ENCODE results near the gene ZFP3.
"Not testable (repeated sequence)": the region's sequence is repeated elsewhere in the genome, so short reads cannot be mapped to it uniquely, and the experiment has no call there.

ZFP3 gene

DNA sequence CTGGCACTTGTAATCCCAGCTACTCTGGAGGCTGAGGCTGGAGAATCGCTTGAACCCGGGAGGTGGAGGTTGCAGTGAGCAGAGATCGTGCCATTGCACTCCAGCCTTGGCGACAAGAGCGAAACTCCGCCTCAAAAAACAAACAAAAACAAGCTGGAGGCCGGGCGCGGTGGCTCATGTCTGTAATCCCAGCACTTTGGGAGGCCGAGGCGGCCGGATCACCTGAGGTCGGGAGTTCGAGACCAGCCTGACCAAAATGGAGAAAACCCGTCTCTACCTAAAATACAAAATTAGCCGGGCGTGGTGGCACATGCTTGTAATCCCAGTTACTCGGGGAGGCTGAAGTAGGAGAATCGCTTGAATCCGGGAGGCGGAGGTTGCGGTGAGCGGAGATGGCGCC lies 992 bp upstream of the ZFP3 start:
- in situ Hi-C loops (cut with HindIII; ENCODE audit: low sequenced_read_pairs), result not testable (repeated sequence)

DNA sequence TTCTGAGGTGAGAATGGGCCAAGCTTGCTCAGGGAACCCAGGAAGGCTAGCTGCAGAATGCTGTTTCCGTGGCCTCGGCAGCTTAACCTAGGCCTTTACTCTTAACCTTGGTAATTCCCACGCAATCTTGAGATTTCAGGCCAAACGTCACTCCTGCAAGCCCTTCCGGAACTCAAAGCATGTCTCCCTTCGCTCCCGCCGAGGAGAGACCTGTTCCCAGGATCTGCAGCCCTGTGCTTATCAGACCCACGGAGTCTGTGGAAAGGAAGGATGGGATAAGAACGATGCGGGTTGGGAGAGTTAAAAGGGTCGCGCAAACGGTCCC lies 524 bp upstream of the ZFP3 start:
- in situ Hi-C loops (cut with HindIII; ENCODE audit: low sequenced_read_pairs), result no loop called here

DNA sequence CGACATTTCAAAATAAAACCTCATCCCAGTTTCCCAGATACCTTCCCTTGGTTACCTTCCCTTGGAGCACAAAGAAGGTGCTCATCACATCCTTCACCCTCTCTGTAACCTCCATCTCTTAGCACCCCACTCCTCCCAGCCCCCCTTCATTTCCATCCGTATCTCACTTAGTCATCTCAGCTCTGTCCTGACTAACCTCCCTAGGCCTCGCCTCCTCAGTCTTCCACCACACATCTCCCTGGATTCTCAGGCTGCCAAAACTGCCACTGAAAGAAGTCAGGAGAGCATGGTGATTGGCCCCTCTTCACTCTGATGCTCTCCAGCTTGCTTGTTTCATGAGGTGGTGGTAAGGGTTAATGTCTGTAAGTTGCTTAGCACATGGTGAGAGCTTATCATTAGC lies 2.3 kb downstream of the ZFP3 start:
- in situ Hi-C loops (cut with HindIII; ENCODE audit: low sequenced_read_pairs), result no loop called here

DNA sequence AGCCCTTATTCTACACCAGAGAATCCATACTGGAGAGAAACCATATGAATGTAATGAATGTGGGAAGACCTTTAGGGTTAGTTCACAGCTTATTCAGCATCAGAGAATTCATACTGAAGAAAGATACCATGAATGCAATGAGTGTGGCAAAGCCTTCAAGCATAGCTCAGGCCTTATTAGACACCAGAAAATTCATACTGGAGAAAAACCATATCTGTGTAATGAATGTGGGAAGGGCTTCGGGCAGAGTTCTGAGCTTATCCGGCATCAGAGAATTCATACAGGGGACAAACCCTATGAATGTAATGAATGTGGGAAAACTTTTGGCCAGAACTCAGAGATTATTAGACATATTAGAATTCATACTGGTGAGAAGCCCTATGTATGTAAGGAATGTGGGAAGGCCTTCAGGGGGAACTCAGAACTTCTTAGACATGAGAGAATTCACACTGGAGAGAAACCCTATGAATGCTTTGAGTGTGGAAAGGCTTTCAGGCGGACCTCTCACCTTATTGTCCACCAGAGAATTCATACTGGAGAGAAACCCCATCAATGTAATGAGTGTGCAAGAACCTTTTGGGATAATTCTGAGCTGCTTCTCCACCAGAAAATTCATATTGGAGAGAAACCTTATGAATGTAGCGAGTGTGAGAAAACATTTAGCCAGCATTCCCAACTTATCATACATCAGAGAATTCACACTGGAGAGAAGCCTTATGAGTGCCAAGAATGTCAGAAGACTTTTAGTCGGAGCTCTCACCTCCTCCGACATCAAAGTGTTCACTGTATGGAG lies 14.1 kb downstream of the ZFP3 start:
- in situ Hi-C loops (cut with HindIII; ENCODE audit: low sequenced_read_pairs), result no loop called here

DNA sequence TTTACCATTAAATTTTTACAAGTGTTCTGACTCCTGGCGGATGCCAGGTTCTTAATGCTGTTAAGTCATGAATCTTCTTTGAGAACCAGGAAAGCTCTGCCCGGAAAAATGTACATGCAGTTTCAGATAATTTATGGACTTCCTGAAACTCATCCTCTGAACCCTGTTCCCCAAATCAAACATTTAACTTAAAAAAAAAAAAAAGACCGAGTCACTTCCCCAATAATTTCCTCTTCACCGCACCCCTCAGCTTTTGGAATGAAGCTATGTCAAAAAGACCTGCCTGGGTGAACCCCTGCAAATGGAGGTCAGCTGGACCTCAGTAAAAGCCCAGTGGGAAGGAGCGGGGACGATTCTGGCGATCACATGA lies 18.4 kb downstream of the ZFP3 start:
- in situ Hi-C loops (cut with HindIII; ENCODE audit: low sequenced_read_pairs), result no loop called here

DNA sequence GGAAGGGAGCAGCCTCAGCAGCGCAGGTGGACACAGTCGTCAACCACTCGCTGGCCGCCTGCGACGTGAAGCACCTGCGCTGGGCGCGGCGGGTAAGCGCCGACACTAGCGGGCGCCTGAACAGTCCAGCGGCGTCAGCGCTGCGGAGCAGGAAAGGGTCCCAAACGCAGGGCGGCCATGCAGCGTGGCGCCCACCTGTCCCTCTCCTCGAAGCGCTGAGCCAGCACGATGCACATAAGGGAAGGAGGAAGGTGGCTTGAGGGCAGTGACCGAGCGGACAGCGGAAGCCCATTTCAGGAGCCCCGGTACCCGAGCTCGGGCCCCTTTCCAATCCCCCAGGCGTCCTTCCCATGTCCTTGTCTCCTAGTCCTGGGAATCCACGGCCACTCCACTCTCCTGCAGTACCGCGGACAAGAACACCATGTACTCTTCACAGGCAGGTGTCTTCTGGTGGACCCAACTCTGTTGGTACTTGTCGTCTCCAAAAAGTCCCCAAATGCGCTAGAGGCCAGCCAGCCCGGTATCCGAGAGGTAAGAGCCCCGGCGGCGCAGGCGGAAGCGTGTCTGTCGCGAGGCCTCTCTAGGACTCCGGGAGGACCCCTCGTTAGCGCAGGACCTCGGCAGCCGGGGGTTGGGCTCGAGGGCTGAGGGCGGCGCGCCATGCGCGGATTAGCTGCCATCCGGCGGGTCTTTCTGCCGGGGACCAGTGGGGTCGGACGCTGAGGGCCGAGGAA lies 19.0 kb downstream of the ZFP3 start:
- in situ Hi-C loops (cut with HindIII; ENCODE audit: low sequenced_read_pairs), result no loop called here

DNA sequence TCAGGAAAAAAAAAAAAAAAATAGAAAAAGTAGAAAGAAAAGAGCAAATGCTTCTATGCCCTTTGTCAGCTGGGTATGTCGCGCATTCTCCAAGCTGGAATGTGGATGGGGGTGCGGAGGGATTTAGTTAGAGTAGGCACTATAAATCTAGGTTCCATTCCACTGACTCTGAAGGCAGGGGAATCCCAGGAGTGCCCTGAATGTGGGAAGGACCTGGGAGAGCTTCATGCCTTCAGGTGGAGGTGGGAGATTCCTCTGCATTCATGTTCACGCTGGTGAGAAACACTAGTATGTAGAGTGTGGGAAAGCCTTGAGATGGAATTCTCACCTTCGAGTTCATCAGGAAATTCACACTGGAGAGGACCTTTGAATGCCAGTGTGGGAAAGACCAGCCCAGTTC lies 21.0 kb downstream of the ZFP3 start:
- in situ Hi-C loops (cut with HindIII; ENCODE audit: low sequenced_read_pairs), result no loop called here

DNA sequence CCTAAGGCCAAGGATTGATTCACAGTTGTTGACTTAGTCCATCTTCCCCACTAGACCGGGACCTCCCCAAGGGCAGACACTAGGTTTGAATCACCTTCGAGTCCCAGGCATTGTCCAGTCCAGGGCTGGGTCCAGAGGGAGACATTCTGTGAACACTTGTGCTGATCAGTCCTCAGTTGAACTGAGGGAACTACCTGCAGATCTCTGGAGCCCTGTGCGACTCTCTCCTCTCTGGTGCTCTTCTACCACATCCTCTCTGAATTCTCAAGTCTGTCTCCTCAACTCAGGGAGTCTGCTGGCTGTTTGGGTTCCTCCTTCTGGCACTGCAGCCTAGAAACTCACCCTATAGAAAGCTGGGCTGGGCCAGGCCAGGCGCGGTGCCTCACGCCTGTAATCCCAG lies 22.6 kb downstream of the ZFP3 start:
- in situ Hi-C loops (cut with HindIII; ENCODE audit: low sequenced_read_pairs), result no loop called here

DNA sequence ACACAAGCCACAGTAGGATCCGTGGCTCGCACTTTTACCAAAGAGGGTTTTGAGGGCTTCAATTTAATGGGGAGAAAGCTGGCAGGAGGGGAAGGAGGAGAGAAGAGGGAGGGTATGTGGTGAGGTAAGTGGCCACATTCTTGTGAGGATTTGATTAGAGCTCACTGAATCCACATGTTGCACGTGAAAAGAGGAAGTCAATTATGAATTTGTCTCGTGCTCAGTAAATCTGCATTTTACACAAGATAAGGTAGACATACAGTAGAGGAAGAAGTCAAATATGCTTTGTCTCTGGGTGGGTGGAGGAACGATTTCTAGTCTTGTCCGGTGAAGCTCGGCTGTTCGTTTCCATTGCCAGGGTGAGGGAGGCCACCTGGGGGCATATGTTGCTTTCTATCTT lies 32.5 kb downstream of the ZFP3 start:
- in situ Hi-C loops (cut with HindIII; ENCODE audit: low sequenced_read_pairs), result no loop called here

DNA sequence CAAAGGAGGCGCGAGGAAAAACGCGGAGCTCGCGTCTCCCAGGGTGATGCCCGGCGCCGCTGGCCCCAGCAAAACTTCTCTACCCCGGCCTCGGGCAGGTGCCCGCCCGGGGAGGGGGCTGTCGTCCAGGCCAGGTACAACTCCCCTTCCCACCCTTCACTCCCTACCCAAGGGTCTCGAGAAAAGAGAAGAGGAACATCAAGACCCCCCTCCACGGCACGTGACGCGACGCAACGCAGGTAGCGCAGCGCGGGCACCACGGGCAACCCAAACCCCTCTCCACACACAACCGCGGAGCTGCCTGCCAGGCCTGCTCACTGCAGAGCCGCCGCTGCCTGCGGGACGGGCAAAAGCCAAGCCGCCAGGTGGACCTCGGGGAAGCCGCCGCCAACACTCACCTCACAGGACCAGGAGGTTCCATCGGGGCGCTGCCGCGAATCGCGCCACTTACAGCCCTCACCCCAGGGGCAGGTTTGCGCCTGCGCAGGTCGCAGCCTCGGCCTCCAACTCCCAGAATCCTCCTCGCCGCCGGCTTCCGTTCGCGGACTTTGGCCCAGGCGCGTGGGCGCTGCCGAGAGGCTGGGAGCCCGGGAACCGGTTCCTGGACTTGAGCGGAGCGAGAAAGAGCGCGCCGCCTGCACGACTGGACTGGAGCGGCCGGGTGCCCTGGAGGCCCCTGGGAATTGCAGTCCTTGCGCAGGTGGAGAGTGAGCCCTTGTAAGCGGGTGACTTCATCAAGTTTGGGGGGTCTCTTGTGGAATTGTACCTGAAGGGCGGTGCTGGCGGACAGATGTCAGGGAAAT lies 33.3 kb downstream of the ZFP3 start, which contains the start of gene ZNF232:
ZNF232 (minus strand) TSS at position 477 of the 803 bp plus-strand sequence; CDS start at position 421, 56 bp downstream.
- in situ Hi-C loops (cut with HindIII; ENCODE audit: low sequenced_read_pairs), result no loop called here

DNA sequence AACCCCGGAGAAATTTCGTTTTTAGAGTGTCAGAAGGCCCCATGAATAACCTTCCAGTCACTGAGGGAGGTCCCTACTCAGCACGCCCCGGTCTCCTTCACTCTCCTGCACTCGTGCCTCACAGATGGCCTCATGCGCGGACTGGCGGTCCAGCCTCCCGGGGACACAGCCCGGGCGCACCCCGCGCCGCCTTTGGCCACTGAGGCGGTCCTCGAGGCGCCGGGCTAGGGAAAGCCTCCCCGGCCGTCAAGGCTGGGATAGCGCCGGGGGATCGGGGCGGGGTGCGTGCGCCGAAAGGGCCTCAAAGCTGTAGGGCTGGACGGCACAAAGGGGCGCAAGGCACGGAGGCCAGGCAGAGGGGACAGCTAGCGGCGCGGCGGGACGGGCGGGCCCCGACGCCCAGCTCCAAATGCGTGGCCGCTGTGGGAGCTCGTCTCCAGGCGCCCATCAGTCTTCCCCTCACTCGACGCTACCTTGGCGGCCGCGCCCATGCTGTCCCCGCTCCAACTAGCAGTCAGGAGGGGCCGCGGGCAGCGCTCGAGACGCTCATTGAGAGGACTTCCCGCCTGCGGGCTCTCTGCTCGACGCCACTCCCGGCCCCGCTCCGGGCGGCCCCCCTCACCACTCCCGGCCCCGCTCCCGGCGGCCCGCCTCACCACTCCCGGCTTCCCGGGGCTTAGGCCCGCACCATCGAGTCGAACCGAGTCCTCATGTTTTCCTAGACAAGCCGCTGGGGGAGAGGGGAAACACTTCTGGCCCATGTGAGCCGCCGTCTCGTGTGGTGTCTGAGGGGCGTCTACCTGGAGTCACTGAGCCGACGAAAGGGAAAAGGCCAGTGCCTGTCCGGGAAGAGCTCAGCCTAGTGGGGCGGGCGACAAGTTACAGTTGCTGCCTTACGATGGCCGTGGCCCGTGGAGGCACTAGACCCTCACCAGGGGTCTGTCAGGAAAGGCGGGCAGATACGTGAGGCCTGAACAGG lies 37.7 kb downstream of the ZFP3 start, which contains the start of gene USP6:
USP6 (plus strand) TSS at position 360 of the 979 bp plus-strand sequence. CDS start 14,336 bp downstream, outside the sequence.
- in situ Hi-C loops (cut with HindIII; ENCODE audit: low sequenced_read_pairs), result no loop called here

DNA sequence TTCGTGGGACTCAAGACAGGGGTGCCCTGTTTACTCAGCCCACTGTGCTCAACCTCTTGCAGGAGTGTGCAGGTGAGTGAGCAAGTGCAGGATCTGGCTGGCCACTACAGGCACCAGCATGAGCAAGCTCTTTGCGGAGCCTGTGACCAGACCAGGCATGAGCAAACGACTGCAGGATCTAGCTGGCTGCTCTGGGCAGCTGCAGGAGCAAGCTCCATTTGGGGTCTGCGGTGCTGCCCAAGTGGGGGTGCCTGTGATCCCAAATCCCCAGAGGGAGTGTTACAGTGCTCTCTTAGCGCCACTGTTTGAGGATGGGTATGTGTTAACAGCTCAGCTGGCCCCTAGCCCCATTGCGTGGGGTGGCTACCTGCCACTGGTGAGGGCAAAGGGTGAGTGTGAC lies 40.0 kb downstream of the ZFP3 start:
- in situ Hi-C loops (cut with HindIII; ENCODE audit: low sequenced_read_pairs), result no loop called here

DNA sequence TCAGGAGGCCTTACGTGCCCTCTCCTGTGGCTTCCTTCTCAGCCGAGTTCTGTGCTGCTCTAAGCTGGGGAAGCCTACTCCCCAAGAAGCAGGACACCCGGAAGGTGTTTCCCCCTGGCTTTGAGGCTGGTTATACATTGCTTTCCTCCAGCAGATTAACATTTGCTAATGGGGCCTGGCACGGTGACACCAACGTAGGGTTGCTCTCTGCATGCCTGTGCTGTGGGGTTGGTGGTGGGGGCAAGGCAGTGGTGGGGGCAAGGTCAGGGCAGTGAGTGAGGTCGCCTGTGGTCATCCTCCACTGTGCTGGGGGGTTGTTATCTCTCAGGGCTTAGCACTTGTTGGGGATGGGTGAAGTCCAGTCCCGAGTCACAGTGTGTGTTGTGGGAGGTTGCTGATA lies 41.8 kb downstream of the ZFP3 start:
- in situ Hi-C loops (cut with HindIII; ENCODE audit: low sequenced_read_pairs), result no loop called here

DNA sequence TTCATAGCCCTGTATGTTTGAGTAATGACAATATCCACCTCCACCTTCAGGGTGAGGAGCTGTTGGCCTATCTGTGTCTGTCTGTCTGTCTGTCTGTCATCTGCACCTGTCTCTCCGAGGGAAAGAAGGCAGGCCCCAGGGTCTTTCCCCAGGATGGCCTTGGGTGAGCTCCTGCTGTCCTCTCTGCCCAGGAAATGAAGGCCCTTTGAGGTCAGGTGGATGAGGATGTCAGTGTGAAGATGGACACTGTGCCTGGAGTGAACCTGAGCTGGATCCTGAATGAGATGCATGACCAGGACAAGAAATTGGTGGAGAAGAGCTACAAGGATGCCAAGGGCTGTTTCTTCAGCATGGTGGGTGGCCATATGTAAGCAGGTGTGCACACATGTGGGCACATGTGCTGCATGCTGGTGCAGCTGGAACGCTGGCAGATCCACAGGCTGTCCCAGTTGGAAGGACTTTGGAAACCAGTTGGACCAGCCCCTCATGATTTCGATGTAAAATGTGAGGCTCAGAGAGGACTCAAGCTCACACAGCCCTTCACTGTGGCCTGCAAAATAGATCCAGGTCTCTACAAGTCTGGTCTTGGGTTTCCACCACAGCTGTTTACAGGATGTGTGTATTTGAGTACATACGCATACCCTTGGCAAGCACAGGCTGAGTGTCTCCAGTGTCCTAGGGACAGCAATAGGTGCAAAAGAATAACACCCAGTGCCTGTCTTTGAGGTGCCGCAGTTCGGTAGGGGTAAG lies 42.3 kb downstream of the ZFP3 start:
- in situ Hi-C loops (cut with HindIII; ENCODE audit: low sequenced_read_pairs), result not testable (repeated sequence)

DNA sequence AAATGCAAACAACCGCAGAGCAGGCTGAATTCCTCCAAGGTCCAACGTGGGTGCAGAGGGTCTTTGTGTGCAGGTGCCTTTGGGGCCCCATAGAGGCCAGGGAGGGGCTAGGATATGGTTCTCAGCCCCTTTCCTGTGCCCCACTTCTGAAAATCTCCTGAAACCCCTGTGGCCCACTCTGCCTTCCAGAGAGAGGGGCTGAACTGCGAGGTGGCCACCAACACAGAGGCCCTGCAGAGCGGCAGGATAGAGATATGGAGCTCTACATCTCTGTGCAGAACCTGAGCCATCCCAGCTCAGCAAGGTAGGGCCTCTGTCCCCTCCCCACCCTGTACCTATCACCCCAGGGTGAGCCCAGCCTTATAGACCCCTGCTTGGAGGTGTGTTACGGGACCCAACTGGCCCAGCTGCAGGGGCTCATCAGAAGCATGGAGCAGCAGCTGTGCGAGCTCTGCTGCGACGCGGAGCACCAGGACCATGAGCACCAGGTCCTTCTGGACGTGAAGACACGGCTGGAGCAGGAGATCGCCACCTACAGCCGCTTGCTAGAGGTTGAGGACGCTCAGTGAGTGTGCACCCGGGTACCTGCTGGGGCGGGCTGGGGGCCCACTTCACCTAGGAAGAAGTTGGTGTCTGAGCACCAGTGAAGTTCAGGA lies 43.0 kb downstream of the ZFP3 start:
- in situ Hi-C loops (cut with HindIII; ENCODE audit: low sequenced_read_pairs), result no loop called here

DNA sequence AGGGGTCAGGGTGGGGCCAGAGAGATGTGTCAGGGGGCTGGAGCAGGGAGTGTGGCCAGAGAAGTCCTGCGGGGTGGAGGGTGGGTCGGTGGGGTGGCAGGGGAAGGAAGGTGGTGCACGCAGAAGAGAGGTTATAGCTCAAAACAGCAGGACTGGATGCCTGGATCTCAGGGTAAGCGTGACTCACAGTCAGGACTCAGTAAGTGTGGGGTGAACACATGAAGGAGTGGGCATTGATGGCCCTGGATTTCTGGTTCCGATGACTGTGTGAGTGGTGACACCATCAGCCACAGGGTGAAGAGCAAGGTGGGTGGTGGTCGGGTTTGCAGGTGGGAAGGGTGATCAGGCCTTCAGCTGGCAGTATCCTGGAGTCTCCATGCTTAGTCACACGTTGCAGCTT lies 43.8 kb downstream of the ZFP3 start:
- in situ Hi-C loops (cut with HindIII; ENCODE audit: low sequenced_read_pairs), result not testable (repeated sequence)

DNA sequence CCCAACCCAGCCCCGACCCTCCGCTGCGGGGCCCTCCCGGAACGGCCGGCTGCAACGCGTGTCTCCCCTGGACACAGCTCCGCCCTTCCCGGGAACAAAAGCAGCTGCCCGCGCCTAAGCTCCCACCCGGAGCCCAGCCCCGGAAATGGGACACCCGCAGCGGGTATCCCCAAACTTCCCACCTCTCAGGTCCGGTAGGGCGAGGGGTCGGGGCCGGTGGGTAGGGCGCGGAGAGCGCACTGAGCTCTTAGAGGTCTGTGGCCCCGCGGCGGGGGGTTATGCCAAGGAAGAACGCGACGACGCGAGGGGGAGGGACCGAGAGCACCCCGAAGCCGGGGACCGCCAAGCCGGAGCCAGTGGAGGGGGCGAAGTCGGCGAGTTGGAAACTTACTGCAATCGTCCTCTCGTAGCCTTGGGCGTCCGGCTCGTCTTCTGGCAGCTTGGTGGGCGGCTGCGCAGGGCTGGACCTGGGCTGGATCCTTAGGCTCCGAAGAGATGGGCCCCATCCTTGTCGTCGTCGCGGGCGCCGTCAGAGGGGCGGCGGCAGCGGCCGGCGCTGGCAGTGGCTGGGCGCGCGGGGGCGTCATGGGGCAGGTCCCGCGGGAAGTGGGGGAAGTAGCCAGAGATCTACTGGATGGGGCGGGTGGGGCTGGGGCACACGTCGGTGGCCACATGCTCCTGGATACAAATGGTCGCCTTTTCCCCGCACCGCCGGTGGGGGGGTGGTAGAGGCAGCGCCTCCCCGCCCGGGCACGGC lies 44.5 kb downstream of the ZFP3 start:
- in situ Hi-C loops (cut with HindIII; ENCODE audit: low sequenced_read_pairs), result no loop called here

DNA sequence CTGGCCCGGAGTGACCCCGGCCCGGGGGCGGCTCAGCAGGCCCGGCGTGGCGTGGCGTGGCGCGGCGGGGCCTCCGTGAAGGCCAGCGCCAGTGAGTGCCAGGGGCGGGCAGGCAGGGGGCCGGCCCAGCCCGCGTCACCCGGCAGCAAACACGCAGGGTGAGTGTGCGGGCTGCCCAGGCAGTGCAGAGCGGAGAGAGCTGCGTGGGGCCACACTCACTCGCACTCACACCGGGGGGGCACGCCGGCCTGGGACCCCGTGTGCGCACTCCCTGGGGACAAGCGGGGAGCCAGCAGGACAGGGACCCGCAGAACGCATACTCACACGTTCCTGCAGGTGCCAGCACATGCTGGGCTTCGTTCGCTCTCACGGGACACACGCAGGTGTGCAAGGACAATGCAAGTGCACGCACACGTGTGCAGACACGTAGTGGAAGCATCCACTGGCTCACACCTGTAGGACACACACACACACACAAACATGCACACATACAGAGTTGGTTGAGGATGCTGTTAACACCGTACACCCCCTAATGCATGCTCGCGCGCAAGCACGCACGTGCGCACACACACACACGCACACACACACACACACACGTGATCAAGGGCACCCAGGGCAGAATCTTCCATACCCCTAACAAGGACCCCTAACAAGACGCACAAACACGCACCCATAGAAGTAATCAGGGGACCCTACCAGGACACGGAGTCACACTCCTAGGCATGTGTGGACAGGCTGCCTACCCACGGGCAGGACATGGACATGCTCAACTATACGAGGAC lies 45.3 kb downstream of the ZFP3 start:
- in situ Hi-C loops (cut with HindIII; ENCODE audit: low sequenced_read_pairs), result no loop called here

Data from DLD1 (cell line).